GM13976 (cell line): Measurements from ENCODE around the gene OSBPL1A.

Experiments
- DNase-seq: peaks from one replicate; pipeline ENCODE4 v3.0.0; 2012; ENCODE audit warnings: low spot score
- CTCF ChIP-seq: IDR thresholded peaks from 2 replicates; pipeline ENCODE4 v1.5.1; 2012; ENCODE audit warnings: borderline replicate concordance, mild to moderate bottlenecking; ENCODE audit not compliant: insufficient read depth; ENCODE audit errors: extremely low read depth, missing control alignments, control extremely low read depth
- in situ Hi-C: fragments of 300-500 bp; cut with MboI; formaldehyde crosslinking; loops from one replicate; pipeline ENCODE4 v1.12.0; 2022; ENCODE audit warnings: low sequenced_read_pairs, mixed read lengths, inconsistent platforms; ENCODE audit not compliant: unreplicated experiment

The OSBPL1A gene

GRCh38 chr18:24115628-24116027, 282.0 kb downstream of the OSBPL1A start:
- TF ChIP-seq CTCF, result no peak
- in situ Hi-C loops, result loop anchor here (10.0 kb wide), 1 partner anchor 291 kb away; no protein-coding TSS in a partner anchor
- no peak for DNase-seq

GRCh38 chr18:24114924-24115549, 282.6 kb downstream of the OSBPL1A start:
- in situ Hi-C loops, result loop anchor here (10.0 kb wide), 1 partner anchor 290 kb away; no protein-coding TSS in a partner anchor
- no peak for TF ChIP-seq CTCF
- DNase-seq, result no peak

- DNase-seq, result no peak
- TF ChIP-seq CTCF, result no peak
- in situ Hi-C loops, result loop anchor here (10.0 kb wide), 1 partner anchor 288 kb away; no protein-coding TSS in a partner anchor
These were observed 284.6 kb downstream of the OSBPL1A start for GRCh38 chr18:24112874-24113615.

- in situ Hi-C loops, result loop anchor here (10.0 kb wide), 1 partner anchor 288 kb away; no protein-coding TSS in a partner anchor
- no peak for TF ChIP-seq CTCF
- DNase-seq, result no peak
These were observed 285.2 kb downstream of the OSBPL1A start for GRCh38 chr18:24112464-24112863.
